ENCODE measurements around the gene TRUB1. TPM values are rescaled to one million over a fixed set of nuclear protein-coding genes. Genes with fewer than 3 reads are reported as not detected.

Gene TRUB1
- total and polyA plus RNA-seq, 2 donors (not counting 3 experiments of a cell fraction or from before 2014, with no cell fraction given) = 4.6 to 16.7 TPM

DNA sequence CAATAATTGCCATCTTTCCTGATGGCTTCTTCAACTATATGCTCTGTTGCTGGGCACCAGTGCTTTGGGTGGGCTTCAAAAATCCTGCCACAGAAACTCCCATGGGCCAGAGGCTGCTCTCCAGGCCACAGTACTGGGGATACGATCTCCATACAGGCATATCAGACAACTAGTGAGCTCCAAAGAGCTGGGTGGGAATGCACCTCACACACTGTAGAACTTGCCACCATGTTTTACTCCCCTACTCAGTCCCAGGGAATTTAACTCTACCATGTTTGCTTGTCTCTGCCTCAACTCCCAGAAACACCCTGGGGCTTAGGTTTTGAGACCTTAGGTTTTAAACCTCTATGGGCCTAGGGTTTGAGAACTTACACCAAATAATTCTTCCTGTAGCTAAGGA lies 20.5 kb upstream of the TRUB1 start:
- H3K27me3 ChIP-seq (ENCODE audit: control insufficient read depth in 2 of 2, insufficient read depth in 2 of 2, low read length in 2 of 2) = no peaks in the 10 kb centered on the region
- H3K9me1 ChIP-seq (replicated peaks; ENCODE audit: control insufficient read depth, extremely low read depth, insufficient read depth, low read length) = no peaks in the 10 kb centered on the region
- H4K20me1 ChIP-seq (replicated peaks; ENCODE audit: control insufficient read depth, extremely low read depth, insufficient read depth, low read length) = no peaks in the 10 kb centered on the region
- no peak overlapping the region for H3K4me2 ChIP-seq (ENCODE audit: insufficient read depth, low read length)
- ChIA-PET CTCF (interaction anchor here (1.0 kb wide), 1 partner anchor 38 kb away, joined by 4 read pairs; no protein-coding TSS in a partner anchor), POLR2A (no interaction called here)
- H2AFZ ChIP-seq (ENCODE audit: low read depth, low read length) = no peak overlapping the region
- no peak overlapping the region for H3K9ac ChIP-seq (replicated peaks; ENCODE audit: extremely low read depth, insufficient read depth, low read length)
- BruUV-seq (replicated peaks) = no TSS peak
- FAIRE-seq = no peak
- no peak overlapping the region for H3K27ac ChIP-seq (ENCODE audit: insufficient read depth, low read depth, low read length)
- no peak for DNase-seq (ENCODE audit: low read depth, low spot score)
- H3K4me1 ChIP-seq (ENCODE audit: control insufficient read depth, extremely low read depth, insufficient read depth, low read length) = no peaks in the 10 kb centered on the region
- no peaks in the 10 kb centered on the region for H3K9me3 ChIP-seq (replicated peaks; ENCODE audit: control insufficient read depth, insufficient read depth, low read length)
- H3K36me3 ChIP-seq (ENCODE audit: control insufficient read depth in 2 of 2, extremely low read depth in 1 of 2, insufficient read depth in 2 of 2, low read length in 2 of 2) = no peaks in the 10 kb centered on the region
- no peak overlapping the region for H3K4me3 ChIP-seq (replicated peaks in 1 of 3; ENCODE audit: insufficient read depth in 1 of 3, low read depth in 1 of 3, low read length in 3 of 3)
- dilution Hi-C loops (cut with MboI; ENCODE audit: extremely low pct_ligation_motif_present, low sequenced_read_pairs) (no loop called here), intact Hi-C loops (cut with micrococcal nuclease) (no loop called here)
- no peaks in the 10 kb centered on the region for H3K79me2 ChIP-seq (ENCODE audit: control insufficient read depth, insufficient read depth, low read length)
- TF ChIP-seq, protein P1, sequence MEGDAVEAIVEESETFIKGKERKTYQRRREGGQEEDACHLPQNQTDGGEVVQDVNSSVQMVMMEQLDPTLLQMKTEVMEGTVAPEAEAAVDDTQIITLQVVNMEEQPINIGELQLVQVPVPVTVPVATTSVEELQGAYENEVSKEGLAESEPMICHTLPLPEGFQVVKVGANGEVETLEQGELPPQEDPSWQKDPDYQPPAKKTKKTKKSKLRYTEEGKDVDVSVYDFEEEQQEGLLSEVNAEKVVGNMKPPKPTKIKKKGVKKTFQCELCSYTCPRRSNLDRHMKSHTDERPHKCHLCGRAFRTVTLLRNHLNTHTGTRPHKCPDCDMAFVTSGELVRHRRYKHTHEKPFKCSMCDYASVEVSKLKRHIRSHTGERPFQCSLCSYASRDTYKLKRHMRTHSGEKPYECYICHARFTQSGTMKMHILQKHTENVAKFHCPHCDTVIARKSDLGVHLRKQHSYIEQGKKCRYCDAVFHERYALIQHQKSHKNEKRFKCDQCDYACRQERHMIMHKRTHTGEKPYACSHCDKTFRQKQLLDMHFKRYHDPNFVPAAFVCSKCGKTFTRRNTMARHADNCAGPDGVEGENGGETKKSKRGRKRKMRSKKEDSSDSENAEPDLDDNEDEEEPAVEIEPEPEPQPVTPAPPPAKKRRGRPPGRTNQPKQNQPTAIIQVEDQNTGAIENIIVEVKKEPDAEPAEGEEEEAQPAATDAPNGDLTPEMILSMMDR (IDR thresholded peaks at IDR 0.05; ENCODE audit: extremely low read depth in 1 of 2, insufficient read depth in 1 of 2, low read depth in 1 of 2, low read length in 2 of 2) = no peak
- TF ChIP-seq, protein P2, sequence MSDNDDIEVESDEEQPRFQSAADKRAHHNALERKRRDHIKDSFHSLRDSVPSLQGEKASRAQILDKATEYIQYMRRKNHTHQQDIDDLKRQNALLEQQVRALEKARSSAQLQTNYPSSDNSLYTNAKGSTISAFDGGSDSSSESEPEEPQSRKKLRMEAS (IDR thresholded peaks at IDR 0.05; ENCODE audit: insufficient read depth, insufficient read length) = no peak
- TF ChIP-seq FOS (IDR thresholded peaks at IDR 0.05; ENCODE audit: borderline replicate concordance, insufficient read depth, low read length) = no peak
- TF ChIP-seq POLR2A (IDR thresholded peaks at IDR 0.05; ENCODE audit: low read depth, low read length) = no peak
- TF ChIP-seq EZH2 (IDR thresholded peaks at IDR 0.05; ENCODE audit: borderline replicate concordance, low read depth, low read length, severe bottlenecking) = no peak
- TF ChIP-seq POLR2AphosphoS5 (IDR thresholded peaks at IDR 0.05; ENCODE audit: insufficient read depth, low read depth, low read length) = no peak
- no peak for TF ChIP-seq JUN (IDR thresholded peaks at IDR 0.05; ENCODE audit: borderline replicate concordance, insufficient read depth, insufficient read length, low read depth)
- TF ChIP-seq GATA2 (IDR thresholded peaks at IDR 0.05; ENCODE audit: insufficient read depth, insufficient read length, low read depth, low read length) = no peak
- no peak for TF ChIP-seq MYC (IDR thresholded peaks at IDR 0.05; ENCODE audit: low read depth, low read length)
